Measurements from ENCODE around the gene SLC12A7. TPM values are rescaled to one million over a fixed set of nuclear protein-coding genes. Genes with fewer than 3 reads are reported as not detected.

The SLC12A7 gene
- total and polyA plus RNA-seq, 2 of the 13 experiments (the other 11 are each of a cell fraction or from before 2014, with no cell fraction given): 14.0 to 18.5 TPM

DNA sequence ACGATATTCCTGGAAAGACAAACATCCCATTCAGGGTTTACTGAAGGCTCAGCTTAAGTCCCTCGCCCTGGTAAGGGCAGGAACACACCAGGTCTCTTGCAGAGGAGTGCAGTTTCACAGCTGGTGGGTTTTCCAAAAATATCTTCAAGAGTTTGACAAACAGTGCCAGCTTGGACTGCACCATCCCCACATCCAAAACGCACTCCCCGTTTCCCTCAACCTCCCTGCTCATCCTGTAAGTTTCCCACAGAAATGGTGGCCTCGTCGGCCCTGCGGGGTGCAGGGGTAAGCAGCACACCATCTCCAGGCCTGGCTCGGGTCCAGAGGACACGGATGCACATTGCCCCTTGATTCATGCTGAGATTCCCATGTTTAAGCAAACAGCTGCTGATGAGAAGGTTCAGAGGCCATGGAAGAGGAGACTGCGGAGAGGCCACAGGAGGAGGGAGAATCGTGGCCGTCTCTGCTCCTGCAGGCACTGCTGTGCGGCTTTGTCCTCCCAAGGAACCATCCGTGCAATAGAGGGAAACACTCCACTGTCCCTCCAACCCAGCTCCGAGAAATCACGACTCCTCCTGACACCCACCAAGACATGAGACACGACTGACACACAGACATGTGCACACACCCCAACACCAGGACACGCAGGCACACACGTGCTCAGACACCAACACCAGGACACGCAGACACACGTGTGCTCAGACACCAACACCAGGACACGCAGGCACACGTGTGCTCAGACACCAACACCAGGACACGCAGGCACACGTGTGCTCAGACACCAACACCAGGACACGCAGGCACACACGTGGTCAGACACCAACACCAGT, 24.0 kb upstream of the SLC12A7 start (continued):
- TF ChIP-seq DZIP1 (CRISPR knock-in tag; IDR thresholded peaks at IDR 0.05) (no peak), ZC3H13 (CRISPR knock-in tag; IDR thresholded peaks at IDR 0.05) (no peak), SMAD3 (CRISPR knock-in tag; IDR thresholded peaks at IDR 0.05) (no peak), ZGPAT (CRISPR knock-in tag; IDR thresholded peaks at IDR 0.05) (no peak), ZBTB3 (CRISPR knock-in tag; IDR thresholded peaks at IDR 0.05; ENCODE audit: borderline replicate concordance, low read depth) (no peak), STAT5B (CRISPR knock-in tag; IDR thresholded peaks at IDR 0.05) (no peak), GATAD1 (CRISPR knock-in tag; IDR thresholded peaks at IDR 0.05) (no peak), RELA (CRISPR knock-in tag; IDR thresholded peaks at IDR 0.05) (no peak), SOX5 (CRISPR knock-in tag; IDR thresholded peaks at IDR 0.05; ENCODE audit: borderline replicate concordance) (peak; percentile 42; the same call in 1 of the 2 replicates), E2F1 (CRISPR knock-in tag; IDR thresholded peaks at IDR 0.05) (no peak), PCBP2 (optimal IDR thresholded peaks at IDR 0.05; ENCODE audit: low read depth, low read length, poor library complexity, severe bottlenecking) (no peak), ZNF552 (CRISPR knock-in tag; IDR thresholded peaks at IDR 0.05; ENCODE audit: borderline replicate concordance) (no peak), HNRNPL (IDR thresholded peaks at IDR 0.05; ENCODE audit: low read depth, low read length) (no peak), ZNF354B (CRISPR knock-in tag; IDR thresholded peaks at IDR 0.05) (no peak), NR2F2 (IDR thresholded peaks at IDR 0.05; ENCODE audit: borderline replicate concordance, low read depth) (no peak), ZNF10 (CRISPR knock-in tag; IDR thresholded peaks at IDR 0.05; ENCODE audit: borderline replicate concordance, low read depth) (no peak), ARNT (IDR thresholded peaks at IDR 0.05) (no peak), CEBPB (IDR thresholded peaks at IDR 0.05; ENCODE audit: borderline replicate concordance, low read depth, low read length) (no peak), POLR2G (IDR thresholded peaks at IDR 0.05; ENCODE audit: low read depth, low read length) (no peak), PBX3 (CRISPR knock-in tag; IDR thresholded peaks at IDR 0.05; ENCODE audit: borderline replicate concordance) (no peak), IRF2 (CRISPR knock-in tag; IDR thresholded peaks at IDR 0.05) (0 out of 2 replicates have a peak, but pooled peaks have one; percentile 20), ZNF562 (CRISPR knock-in tag; IDR thresholded peaks at IDR 0.05; ENCODE audit: borderline replicate concordance) (no peak)
